GM21737 (cell line): ENCODE results near the gene GPD1L.
"Not testable (repeated sequence)": the region's sequence is repeated elsewhere in the genome, so short reads cannot be mapped to it uniquely, and the experiment has no call there.

Source experiments
- ATAC-seq: cut with Tn5 transposase; IDR thresholded peaks from one replicate; pipeline ENCODE4 v1.9.1; 2021; ENCODE audit warnings: mild to moderate bottlenecking, moderate library complexity; ENCODE audit not compliant: unreplicated experiment

The GPD1L gene

DNA sequence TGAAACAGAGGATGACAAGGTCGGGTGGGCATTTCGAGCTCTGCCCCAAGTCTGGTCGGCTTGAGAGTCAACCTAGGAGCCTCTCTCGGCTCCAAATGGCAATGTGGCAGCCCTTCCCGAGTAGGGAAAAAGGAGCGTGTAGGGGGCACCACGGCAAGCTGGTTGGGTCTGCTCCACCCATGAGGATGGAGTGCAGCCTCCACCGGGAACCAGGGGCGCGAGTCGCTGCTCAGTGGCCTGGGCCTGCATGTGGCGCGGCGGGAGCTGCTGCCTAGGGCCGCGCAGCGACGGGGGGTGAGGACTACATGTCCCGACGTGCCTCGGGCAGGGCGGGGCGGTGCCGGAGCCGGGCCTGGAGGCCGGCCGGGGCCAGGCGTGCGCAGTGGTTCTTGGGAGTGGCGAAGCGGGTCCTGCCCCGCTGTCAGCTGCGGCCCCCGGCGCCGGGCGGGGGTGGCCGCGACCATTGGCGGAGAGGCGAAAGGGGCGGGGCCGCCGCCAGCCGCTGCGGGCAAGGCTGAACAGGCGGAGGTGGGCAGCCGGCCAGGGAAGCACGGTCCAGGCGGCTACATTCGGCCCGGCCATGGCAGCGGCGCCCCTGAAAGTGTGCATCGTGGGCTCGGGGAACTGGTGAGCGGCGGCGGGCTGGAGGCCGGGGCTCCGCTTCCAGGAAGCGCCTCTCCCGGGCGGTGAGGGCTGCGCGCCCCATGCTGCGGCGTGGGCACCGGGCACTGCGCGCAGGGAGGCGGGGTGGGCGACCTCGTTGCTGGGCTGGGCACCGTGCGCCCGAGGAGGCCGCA, at the start of gene GPD1L:
Gene GPD1L, plus strand, starts transcription at position 489 of the 797 bp plus-strand sequence. Its CDS starts 92 bp downstream, at position 581.
- ATAC-seq, result peak; percentile 100

DNA sequence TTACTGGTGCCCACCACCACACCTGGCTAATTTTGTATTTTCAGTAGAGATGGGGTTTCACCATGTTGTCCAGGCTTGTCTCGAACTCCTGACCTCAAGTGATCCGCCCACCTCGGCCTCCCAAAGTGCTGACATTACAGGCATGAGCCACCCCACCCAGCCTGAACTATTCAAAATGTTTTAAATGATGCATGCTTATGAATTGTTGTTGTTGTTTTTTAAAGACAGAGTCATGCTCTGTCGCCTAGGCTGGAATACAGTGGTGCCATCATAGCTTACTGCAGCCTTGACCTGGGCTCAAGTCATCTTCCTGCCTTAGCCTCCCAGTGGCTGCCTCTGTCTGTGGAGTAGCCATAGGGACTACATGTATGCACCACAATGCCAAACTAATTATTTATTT, 48.0 kb upstream of the GPD1L start:
- ATAC-seq, result not testable (repeated sequence)

DNA sequence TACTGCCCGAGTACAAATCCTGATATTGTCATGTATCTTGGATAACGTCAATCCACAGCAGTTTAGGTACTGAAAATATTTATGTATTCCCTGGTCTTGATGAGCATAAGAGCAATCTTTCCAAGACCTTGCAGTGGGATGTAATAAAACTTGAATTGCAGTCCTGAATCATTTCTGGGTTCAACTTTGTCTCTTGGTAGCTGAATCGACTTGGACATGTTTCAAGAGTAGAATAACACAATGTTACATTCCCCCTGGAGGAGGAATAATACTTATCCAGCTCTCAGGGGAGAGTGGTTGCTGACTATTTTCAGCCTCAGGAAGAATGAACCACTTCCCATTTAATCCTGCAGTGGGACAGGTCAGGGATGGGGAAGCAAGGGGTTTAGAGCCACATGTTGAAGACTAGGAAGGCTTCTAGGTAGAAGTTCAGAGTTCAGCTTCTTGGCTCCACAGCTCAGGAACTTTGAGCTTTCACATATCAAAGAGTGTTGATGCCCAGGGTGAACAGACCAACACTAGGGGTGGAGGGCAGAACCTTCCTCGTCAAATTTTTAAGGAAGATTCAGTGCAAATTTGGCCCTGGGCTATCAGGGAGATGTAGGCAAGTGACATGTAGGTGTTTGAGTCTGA, 43.4 kb upstream of the GPD1L start:
- ATAC-seq, result no peak

DNA sequence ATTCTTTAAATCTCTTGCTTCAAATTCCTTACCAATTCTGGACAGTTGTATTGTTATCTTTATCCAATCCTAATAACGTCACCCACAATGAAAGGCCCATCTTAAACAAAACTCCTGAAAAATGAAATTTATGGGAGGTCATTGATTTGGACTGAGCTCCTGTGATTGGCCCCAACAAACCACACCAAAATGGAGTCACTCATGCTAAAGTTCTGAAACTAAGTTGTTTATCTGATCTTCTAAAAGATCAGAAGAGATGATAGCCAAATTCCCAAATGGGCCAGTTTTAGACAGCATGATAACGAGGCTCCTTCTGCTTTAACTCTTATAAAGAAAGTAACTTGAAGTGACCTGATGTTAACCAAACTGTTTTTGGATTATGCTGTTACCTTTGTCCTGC, 39.7 kb upstream of the GPD1L start:
- no peak for ATAC-seq

DNA sequence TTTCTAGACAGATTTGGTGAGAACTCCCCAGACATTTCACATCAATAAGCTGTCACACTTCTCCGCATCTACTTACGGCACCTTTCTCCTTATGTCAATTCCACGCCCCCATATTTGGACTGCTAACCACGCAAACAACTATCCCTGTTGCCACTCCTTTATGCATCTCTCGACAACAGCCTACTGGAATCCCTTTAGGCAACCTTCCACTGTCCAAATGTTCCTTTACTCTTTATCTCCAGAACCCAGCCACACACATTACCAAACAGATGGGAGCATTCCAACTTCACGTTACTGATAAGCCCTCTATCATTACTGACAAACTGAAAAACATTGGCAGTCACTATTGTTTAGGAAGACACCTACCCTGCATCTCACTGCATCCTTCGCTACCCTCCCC, 32.2 kb upstream of the GPD1L start:
- ATAC-seq, result not testable (repeated sequence)

DNA sequence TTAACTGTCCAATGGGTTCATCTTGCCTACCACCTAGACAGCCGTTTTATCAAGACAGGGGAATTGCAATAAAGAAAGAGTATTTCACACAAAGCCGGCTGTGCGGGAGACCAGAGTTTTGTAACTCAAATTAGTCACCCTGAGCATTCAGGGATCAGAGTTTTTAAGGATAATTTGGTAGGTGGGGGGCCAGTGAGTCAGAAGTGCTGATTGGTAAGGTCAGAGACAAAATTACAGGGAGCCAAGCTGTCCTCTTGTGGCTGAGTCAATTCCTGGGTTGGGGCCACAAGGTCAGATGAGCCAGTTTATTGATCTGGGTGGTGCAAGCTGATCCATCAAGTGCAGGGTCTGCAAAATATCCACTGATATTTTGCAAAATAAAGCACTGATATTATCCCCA, 29.9 kb upstream of the GPD1L start:
- ATAC-seq, result no peak

DNA sequence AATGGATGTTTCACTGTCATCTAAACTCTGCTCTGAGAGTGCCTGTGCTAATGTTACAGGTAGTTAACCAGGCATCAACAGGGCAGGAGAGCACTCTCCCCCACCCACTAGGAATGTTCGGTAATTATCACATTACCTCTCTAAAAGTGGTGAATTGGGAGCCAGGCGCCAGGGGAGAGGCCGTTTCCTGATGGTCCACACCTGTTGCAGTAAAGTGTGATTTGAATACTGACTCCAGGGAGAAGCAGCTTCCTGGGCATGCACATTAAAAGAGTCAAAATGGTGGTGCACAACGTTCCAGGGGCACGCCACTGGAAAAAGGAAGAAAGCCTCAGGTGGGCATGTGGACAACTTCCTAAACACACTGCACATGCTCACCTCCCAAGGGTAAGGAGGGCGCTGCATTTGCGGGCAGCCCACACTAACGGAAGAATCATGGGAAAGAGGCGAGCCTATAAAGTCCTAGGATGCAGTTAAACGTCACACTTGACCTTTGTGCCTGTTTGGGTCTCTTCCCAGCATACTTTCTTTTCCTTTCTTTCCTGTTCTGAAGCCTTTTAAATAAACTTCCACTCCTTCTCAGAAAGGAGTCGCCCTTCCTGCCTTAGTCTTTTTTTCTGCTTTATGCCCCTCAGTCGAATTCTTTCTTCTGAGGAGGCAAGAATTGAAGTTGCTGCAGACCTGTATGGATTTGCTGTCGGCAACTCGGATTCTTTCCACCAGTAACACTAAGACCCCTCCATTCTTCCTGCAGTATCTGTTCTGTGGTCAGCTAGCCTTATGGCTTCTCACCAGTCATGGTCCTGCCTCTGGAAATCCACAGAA, 28.9 kb upstream of the GPD1L start:
- ATAC-seq, result no peak

DNA sequence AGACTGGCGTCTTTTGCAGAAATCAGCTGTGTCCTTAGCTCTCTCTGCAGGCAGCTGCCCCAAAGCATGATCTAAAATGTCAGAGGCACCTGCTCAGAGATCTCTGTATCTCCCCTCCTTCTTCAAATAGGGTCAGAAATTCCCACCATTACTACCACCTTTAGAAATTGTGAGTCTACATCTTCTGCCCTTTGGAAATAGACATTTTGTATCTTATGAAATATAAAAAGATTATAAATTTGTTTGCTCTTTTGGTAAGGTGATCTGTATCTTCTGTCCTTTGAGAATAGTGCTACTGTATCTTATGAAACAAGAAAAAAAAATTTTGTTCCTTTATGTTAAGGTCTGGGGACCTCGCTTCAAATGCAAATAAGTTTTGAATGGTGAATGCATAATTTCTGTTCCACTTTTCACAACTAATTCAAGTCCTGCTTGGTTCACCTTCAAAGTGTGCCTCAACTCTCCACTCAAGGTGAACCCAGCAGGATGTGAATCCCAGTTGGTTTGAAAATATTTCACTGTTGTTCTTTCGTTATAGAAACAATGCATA, 28.3 kb upstream of the GPD1L start:
- ATAC-seq, result no peak

DNA sequence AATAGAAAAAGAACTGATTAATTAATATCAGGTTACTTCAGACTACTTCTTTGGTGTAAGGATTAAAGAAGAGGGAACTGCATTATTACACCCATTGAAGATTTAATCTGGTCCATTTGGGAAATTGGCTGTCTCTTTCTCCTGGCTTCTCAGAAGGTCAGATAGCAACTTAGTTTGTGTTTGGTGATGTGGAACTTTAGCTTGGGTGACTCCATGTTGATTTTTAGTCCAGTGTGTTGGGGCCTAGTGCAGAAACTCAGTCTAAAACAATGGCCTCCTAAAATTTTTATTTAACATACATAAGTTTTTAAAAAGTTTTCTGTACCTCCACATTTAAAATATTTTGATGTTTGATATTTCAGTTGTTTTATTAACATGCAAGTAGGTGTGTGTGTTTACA, 27.6 kb upstream of the GPD1L start:
- ATAC-seq, result no peak

DNA sequence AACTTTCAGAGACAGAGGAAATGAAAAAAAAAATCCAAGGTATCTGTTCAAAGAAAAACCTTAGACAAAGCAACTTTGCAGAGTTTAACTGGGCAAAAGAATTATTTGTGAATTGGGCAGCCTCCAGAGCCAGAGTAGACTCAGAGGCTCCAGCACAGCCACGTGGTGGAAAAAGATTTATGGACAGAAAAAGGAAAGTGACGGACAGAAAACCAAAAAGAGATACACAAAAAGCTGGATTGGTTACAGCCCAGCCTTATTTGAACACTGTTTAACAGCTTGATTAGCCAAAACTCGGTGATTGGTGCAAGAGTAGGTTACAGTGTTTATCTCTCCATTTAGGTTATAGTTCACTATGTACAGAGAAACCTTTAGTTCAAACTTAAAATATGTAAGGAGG, 23.7 kb upstream of the GPD1L start:
- ATAC-seq, result no peak

DNA sequence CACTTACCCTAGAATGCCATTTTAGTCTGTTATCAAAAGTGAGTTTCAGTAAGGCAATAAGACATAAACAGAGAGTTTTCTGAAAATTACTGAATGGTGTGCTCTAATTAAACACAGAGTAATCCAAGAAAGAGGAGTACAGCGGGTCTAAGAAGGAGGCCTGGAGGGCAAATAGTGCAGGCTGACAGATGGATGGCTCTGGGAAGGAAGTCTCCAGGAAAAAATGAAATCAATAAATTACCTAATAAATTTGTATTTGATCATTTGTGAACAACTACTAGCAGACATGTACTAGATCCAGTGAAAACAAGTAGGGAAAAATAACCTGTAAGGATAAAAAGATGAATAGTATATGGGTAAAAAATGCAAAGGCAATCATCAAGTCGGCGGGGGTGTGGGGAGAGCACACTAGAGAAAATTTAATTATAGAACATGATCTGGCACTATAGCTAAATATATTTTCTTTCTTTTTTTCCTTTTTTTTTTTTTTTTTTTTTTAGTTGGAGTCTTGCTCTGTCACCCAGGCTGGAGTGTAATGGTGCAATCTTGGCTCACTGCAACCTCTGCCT, 22.6 kb upstream of the GPD1L start:
- no peak for ATAC-seq

DNA sequence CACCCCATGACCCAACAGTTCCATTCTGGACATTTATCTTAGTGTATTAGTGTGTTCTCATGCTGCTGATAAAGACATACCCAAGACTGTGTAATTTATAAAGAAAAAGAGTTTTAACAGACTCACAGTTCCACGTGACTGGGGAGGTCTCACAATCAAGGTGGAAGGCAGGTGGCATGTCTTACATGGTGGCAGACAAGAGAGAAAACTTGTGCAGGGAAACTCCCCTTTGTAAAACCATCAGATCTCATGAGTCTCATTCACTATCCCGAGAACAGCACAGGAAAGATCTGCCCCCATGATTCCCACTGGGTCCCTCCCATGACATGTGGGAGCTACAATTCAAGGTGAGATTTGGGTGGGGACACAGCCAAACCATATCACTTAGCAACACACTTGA, 21.6 kb upstream of the GPD1L start:
- no peak for ATAC-seq

DNA sequence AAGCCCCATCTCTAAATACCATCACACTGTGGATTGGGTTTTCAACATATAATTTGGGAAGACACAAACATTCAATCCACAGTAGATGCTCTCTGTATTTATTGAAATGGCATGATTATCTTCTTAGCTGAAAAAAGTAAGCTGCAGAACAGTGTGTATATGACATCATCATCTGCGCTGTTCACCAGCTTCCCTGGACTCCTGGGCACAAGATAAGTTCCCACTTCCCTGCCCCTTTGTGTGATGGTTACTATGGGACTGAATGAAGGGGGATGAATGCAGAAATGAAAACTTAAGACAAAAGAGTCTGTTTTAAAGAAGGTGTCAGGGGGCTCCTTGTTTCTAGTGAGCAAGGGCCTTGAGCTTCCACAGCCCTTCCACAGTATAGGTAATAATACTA, 20.0 kb upstream of the GPD1L start:
- ATAC-seq, result no peak

DNA sequence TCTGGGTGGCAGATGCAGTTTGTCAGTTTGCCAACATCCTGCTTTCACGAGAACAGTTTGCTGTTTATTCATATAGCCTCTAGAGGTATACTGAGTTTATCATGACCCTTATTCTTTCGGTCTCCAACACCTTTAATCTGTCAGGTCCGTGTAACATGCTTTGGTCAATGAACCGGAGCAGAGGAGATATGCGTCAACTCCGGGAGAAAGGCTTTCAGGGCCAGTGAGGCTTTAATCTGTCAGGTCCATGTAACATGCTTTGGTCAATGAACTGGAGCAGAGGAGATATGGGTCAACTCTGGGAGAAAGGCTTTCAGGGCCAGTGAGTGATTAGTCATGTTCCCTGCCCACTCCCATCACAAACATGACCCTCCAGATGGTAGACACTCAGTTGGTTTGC, 16.9 kb upstream of the GPD1L start:
- ATAC-seq, result no peak

DNA sequence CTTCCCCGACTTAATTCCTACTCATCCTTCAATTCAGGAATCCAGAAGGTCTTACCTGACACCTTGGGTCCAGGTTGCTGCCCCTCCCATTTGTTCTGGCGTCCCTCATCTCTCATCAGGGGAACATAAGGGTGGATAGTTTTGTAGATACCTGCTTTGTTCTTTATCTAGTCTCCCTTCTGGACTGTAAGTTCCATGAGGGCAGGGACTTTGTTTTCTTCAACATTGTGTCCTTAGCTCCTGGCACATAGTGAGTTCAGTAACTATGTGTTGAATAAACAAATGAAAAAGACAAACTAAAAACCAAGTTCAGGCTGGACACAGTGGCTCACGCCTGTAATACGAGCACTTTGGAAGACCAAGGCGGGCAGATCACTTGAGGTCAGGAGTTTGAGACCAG, 13.2 kb upstream of the GPD1L start:
- ATAC-seq, result no peak

DNA sequence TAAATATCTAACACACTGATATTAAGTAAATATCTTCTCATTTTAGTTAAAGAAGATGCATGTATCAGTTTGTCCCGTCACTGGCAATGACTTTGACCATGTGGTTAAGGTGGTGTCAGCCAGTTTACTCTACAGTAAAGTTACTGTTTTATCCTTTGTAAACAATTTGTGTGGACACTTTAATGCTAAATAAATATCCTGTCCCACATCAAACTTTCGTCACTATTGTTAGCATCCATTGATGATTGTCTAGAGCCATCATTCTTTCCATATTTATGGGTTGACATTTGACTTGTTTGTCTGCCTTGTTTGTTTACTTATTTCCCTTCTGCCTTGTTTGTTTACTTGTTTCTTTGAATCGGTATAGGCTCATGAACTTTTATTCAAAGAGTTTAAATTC, 11.0 kb upstream of the GPD1L start:
- ATAC-seq, result no peak

DNA sequence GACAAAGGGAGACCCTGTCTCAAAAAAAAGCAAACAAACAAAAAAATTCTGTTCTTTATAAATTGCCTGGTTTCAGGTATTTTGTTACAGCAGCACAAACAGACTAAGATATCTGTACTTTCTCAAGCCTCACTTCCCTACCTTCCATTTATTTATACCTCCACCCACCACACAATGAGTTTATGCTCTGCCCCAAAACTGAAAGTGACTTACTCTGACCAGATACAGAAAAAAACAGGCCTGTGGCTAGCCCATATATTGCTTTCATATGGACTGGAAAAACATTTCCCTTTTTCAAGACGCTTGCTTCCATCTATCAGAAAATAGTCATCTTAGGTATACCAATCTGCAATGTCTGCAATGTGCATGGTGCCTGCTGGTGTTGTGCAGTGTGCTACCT, 8.7 kb upstream of the GPD1L start:
- no peak for ATAC-seq

DNA sequence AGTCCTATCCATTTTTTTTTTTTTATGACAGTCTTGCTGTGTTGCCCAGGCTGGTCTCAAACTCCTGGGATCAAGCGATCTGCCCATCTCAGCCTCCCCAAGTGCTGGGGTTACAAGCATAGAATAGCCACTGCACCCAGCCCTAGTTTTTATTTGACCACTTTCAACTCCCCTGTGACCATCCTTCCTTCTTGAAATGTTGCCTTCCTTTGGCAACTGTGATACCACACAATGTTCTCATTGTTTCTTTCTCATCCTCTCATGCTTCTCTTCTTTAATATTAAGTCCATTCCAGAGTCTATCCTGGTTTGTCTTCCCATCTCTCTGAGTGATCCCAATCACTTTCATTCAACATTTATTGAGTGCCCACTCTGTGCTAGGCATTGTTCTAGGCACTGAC, 7.9 kb upstream of the GPD1L start:
- ATAC-seq, result no peak

DNA sequence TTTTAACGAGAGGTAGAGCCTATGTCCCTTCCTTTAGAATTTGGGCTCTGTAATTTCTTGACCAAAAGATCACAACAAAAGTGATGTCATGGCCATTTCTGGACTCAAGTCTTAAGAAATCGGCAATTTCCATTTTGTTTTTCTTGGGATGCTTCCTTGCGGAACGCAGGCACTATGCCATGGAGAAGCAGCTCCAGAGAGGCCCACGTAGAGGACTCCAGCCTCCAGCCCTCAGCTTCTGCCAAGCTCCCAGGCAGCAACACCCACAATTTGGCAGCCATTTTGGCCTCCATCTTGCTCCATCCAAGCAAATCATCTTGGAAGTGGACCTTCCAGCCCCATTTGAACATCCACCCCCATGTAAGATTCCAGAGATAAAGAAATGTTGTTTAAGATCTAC, 6.0 kb upstream of the GPD1L start:
- no peak for ATAC-seq

DNA sequence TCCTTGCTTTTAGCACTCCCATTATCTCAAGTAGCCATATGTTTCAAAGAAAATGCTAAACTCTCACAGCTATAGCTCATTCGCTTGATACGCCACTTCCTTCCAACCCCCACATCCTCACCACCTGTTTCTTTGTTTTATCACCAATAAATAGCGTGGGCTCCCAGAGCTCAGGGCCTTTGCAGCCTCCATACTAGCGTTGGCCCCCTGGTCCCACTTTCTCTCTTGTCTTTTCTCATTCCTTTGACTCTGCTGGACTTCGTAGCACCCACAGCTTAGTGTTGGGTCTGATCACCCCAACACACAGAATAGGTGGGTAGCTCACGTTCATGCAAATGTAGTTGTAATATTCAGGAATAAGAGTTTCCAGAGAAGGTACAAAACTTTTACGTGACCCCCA, 4.1 kb upstream of the GPD1L start:
- ATAC-seq, result no peak

DNA sequence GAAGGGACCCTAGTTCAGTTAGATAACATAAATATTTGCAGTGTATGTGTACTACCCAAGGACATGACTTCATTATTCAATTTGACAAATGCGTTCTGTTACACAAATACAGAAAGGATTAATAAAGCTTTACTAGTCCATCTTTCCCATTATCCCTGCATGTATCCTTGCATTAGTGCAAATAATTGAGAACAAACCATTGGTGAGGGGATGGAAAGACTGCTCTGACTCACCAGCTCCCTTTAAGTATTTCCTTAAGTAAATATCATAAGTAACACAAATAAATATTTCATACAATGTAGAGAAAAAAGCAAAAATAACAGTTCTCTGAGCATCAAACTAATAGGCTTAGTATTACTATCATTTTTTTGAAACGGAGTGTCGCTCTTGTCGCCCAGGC, 1.9 kb upstream of the GPD1L start:
- ATAC-seq, result no peak
